OCI-LY3 (cell line): ENCODE data around the gene MARK1.

ENCODE experiments used
- EZH2phosphoT487 ChIP-seq: fragments of 200-600 bp; shearing (Covaris generic); IDR thresholded peaks from 2 replicates; pipeline ENCODE4 v1.6.1; 2018; ENCODE audit warnings: antibody characterized with exemption, mixed run types, low read depth
- TF ChIP-seq, protein P1 (sequence below): fragments of 200-600, 300-600 bp; sonication (generic); IDR thresholded peaks from 2 replicates; pipeline ENCODE4 v1.5.1; 2014; ENCODE audit warnings: antibody characterized with exemption, low read length, low read depth

DNA sequence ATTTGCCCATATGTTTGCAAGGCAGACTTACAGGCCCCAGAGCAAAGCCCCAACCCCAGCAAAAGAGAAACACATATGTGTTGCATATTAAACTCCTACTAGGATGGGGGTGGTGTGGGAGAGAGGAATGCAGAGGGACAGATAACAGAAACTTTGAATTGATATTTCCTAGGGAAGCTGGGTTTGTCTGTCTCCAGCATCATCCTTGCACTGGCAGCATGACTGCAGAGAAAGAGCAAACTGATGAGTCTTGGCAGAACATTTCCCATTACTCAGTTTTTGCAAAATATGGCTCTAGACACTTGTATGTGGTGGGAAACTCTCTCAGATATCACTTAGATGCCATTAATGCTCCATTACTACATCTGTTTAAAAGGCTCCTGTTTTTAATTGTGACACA, 43.8 kb upstream of the MARK1 start:
- TF ChIP-seq, protein P1, sequence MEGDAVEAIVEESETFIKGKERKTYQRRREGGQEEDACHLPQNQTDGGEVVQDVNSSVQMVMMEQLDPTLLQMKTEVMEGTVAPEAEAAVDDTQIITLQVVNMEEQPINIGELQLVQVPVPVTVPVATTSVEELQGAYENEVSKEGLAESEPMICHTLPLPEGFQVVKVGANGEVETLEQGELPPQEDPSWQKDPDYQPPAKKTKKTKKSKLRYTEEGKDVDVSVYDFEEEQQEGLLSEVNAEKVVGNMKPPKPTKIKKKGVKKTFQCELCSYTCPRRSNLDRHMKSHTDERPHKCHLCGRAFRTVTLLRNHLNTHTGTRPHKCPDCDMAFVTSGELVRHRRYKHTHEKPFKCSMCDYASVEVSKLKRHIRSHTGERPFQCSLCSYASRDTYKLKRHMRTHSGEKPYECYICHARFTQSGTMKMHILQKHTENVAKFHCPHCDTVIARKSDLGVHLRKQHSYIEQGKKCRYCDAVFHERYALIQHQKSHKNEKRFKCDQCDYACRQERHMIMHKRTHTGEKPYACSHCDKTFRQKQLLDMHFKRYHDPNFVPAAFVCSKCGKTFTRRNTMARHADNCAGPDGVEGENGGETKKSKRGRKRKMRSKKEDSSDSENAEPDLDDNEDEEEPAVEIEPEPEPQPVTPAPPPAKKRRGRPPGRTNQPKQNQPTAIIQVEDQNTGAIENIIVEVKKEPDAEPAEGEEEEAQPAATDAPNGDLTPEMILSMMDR: no peak
- no peak for TF ChIP-seq EZH2phosphoT487
